ENCODE measurements around the gene GPR137. TPM values are rescaled to one million over a fixed set of nuclear protein-coding genes. Genes with fewer than 3 reads are reported as not detected.

The GPR137 gene
- total and polyA plus RNA-seq, 10 of the 15 experiments (the other 5 are each of a cell fraction or from before 2014, with no cell fraction given), result 0.37 to 29.2 (median 13.8) TPM

DNA sequence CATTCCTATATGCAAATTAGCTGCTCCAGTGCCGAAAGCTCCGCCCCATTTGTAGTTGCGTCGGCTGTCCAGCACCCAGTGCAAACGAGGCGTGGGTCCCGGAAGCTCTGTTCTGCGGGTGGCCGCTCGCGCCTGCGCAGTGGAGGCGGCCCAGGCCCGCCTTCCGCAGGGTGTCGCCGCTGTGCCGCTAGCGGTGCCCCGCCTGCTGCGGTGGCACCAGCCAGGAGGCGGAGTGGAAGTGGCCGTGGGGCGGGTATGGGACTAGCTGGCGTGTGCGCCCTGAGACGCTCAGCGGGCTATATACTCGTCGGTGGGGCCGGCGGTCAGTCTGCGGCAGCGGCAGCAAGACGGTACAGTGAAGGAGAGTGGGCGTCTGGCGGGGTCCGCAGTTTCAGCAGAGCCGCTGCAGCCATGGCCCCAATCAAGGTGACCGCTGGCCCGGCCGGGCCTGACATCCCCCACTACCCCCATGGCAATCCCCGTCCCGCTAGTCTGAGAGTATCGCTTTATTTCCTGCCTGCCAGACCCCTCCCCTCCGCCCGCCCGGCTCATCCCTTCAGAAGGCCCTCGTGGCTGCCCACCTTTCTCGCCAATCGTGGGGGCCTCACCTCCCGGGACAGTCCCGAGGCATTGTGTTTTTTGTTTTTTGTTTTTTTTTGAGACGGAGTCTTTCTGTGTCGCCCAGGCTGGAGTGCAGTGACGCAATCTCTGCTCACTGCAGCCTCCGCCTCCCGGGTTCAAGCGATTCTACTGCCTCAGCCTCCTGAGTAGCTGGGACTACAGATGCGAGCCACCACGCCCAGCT is 32.5 kb downstream of the GPR137 start, which contains the start of gene PRDX5:
Gene PRDX5 (plus strand): TSS at position 161 of the 805 bp plus-strand sequence. CDS start 95 bp downstream, at position 256.
- WGBS (ENCODE audit: insufficient coverage, insufficient replicate concordance, low lambda C conversion rate, missing lambda C conversion rate), result 0% methylated on average over 46 of the region's 61 CpGs
- no peak for TF ChIP-seq SUZ12 (IDR thresholded peaks at IDR 0.05; ENCODE audit: unreplicated experiment)
- TF ChIP-seq STAT1 (conservative IDR thresholded peaks at IDR 0.05), result no peak
- no peak for TF ChIP-seq RBBP5 (conservative IDR thresholded peaks at IDR 0.05)
- no peak for TF ChIP-seq SIN3A (IDR thresholded peaks at IDR 0.05; ENCODE audit: low read depth, low read length)
- TF ChIP-seq TCF7 (IDR thresholded peaks at IDR 0.05; ENCODE audit: borderline replicate concordance), result no peak
- TF ChIP-seq CREM (IDR thresholded peaks at IDR 0.05; ENCODE audit: low read depth), result no peak
- peak; percentile 4 for TF ChIP-seq SMARCA5 (IDR thresholded peaks at IDR 0.05)
- no peak for TF ChIP-seq FOXM1 (IDR thresholded peaks at IDR 0.05; ENCODE audit: low read depth, low read length)
- no peak for TF ChIP-seq ZZZ3 (IDR thresholded peaks at IDR 0.05; ENCODE audit: control insufficient read depth, insufficient read length, low read depth)
- TF ChIP-seq RCOR1 (conservative IDR thresholded peaks at IDR 0.05; ENCODE audit: low read depth, low read length), result no peak
- no peak for TF ChIP-seq BMI1 (IDR thresholded peaks at IDR 0.05; ENCODE audit: borderline replicate concordance)
- TF ChIP-seq NFIC (IDR thresholded peaks at IDR 0.05; ENCODE audit: low read depth, low read length), result no peak
- no peak for TF ChIP-seq CHD4 (IDR thresholded peaks at IDR 0.05)
- TF ChIP-seq TARDBP (IDR thresholded peaks at IDR 0.05; ENCODE audit: borderline replicate concordance), result no peak
- TF ChIP-seq POLR2AphosphoS5 (IDR thresholded peaks at IDR 0.05; ENCODE audit: low read length), result peak; percentile 57; the same call in 1 of the 2 replicates
- no peak for TF ChIP-seq RELA (IDR thresholded peaks at IDR 0.05; ENCODE audit: borderline replicate concordance, partially characterized antibody)
- TF ChIP-seq TCF3 (IDR thresholded peaks at IDR 0.05; ENCODE audit: borderline replicate concordance, insufficient read depth, low read depth, low read length), result no peak; the same call in 1 of the 2 replicates
- TF ChIP-seq, protein P1, sequence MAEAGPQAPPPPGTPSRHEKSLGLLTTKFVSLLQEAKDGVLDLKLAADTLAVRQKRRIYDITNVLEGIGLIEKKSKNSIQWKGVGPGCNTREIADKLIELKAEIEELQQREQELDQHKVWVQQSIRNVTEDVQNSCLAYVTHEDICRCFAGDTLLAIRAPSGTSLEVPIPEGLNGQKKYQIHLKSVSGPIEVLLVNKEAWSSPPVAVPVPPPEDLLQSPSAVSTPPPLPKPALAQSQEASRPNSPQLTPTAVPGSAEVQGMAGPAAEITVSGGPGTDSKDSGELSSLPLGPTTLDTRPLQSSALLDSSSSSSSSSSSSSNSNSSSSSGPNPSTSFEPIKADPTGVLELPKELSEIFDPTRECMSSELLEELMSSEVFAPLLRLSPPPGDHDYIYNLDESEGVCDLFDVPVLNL (IDR thresholded peaks at IDR 0.05; ENCODE audit: low read depth, low read length), result no peak
- TF ChIP-seq, protein P2, sequence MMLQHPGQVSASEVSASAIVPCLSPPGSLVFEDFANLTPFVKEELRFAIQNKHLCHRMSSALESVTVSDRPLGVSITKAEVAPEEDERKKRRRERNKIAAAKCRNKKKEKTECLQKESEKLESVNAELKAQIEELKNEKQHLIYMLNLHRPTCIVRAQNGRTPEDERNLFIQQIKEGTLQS (IDR thresholded peaks at IDR 0.05; ENCODE audit: borderline replicate concordance, extremely low read depth, low read depth, low read length), result no peak
- TF ChIP-seq MEF2B (IDR thresholded peaks at IDR 0.05; ENCODE audit: partially characterized antibody, poor library complexity, severe bottlenecking), result no peak
- TF ChIP-seq IRF4 (IDR thresholded peaks at IDR 0.05; ENCODE audit: low read depth, low read length), result no peak; the same call in 1 of the 2 replicates
- TF ChIP-seq MXI1 (IDR thresholded peaks at IDR 0.05; ENCODE audit: low read depth, low read length), result no peak; the same call in 1 of the 2 replicates
- no peak; the same call in 1 of the 2 replicates for TF ChIP-seq HCFC1 (IDR thresholded peaks at IDR 0.05; ENCODE audit: low read length)
- TF ChIP-seq SRF (IDR thresholded peaks at IDR 0.05; ENCODE audit: low read depth in 2 of 2, low read length in 2 of 2), result 0 out of 4 replicates have a peak, but pooled peaks of 1 of the 2 experiments have one; percentile 43

More for the DNA sequence above, 32.5 kb downstream of the GPR137 start, which contains the start of gene PRDX5:
- in situ Hi-C loops (cut with MboI), result no loop called here
- no peaks in the 10 kb centered on the region for H3K9me3 ChIP-seq (replicated peaks; ENCODE audit: control insufficient read depth, insufficient read depth, low read length)
- CTCF ChIA-PET, result interaction anchor here (0.5 to 5.9 kb wide), 32 partner anchors 9 to 792 kb away, joined by 3 to 228 read pairs (median 4); partner anchors contain the start of genes BAD, CCDC88B, ESRRA and FERMT3
- FAIRE-seq (no peak), DNase-seq (ENCODE audit: low read depth, low spot score) (peak; percentile 92), ATAC-seq (peak; percentile 86)
- H3K4me2 ChIP-seq (ENCODE audit: control insufficient read depth, insufficient read depth), result peak within 1 kb of the TSS; percentile 98
- H3K4me1 ChIP-seq (ENCODE audit: control insufficient read depth, insufficient read depth, low read length), result peaks cover 9% of the 10 kb centered on the region
- H4K20me1 ChIP-seq (ENCODE audit: control insufficient read depth, insufficient read depth), result no peaks in the 10 kb centered on the region
- BruUV-seq (replicated peaks), result no TSS peak
- H3K4me3 ChIP-seq, result peak within 1 kb of the TSS; percentile 80
- peak within 1 kb of the TSS; percentile 98 for H3K9ac ChIP-seq (ENCODE audit: control insufficient read depth, insufficient read depth, low read length)
- intact Hi-C loops (cut with micrococcal nuclease; ENCODE audit: unreplicated experiment), result loop anchor here (1.0 to 5.0 kb wide), 6 partner anchors 12 to 131 kb away; partner anchors contain the start of genes CCDC88B and RPS6KA4
- RAD21 ChIA-PET (ENCODE audit: unreplicated experiment), result interaction anchor here (0.5 to 5.6 kb wide), 26 partner anchors 9 to 371 kb away, joined by 3 to 176 read pairs (median 6); partner anchors contain the start of genes BAD, CATSPERZ, CCDC88B and ESRRA
- SMC1A ChIA-PET (ENCODE audit: uncharacterized antibody, unreplicated experiment), result interaction anchor here (0.6 to 5.3 kb wide), 21 partner anchors 8 to 507 kb away, joined by 3 to 71 read pairs (median 5); partner anchors contain the start of genes BAD, CCDC88B, ESRRA and GPR137
- peaks cover 0 to 10% of the 10 kb centered on the region in 2 experiments; a peak in 3 of 4 replicates for H3K36me3 ChIP-seq (ENCODE audit: control insufficient read depth in 2 of 2, insufficient read depth in 2 of 2, low read length in 1 of 2)
- peak within 1 kb of the TSS; percentile 99 for H3K27ac ChIP-seq (ENCODE audit: control insufficient read depth, insufficient read depth)
- no peaks in the 10 kb centered on the region for H3K27me3 ChIP-seq (replicated peaks in 1 of 2; ENCODE audit: control insufficient read depth in 2 of 2, insufficient read depth in 2 of 2, low read length in 1 of 2)
- H2AFZ ChIP-seq (ENCODE audit: control insufficient read depth, low read depth, low read length), result peak within 1 kb of the TSS; percentile 95
- peaks cover 26% of the 10 kb centered on the region for H3K79me2 ChIP-seq (ENCODE audit: control insufficient read depth, insufficient read depth, low read length)
- POLR2A ChIA-PET, result interaction anchor here (0.6 to 3.5 kb wide), 23 partner anchors 9 to 562 kb away, joined by 3 to 42 read pairs (median 7); partner anchors contain the start of genes BAD, CCDC88B, ESRRA and FERMT3
